SU-DHL-6 (cell line): ENCODE data around the gene BET1.

ENCODE experiments used
- H2AFZ ChIP-seq: fragments of 200-600 bp; sonication (generic); 2 replicates; pipeline ENCODE4 v1.6.1; 2014; ENCODE audit warnings: low read depth, mild to moderate bottlenecking, moderate library complexity, mixed read lengths, antibody characterized with exemption, low read length; ENCODE audit not compliant: severe bottlenecking
- H3F3A ChIP-seq: fragments of 200-600 bp; shearing (Covaris generic); 2 replicates; pipeline ENCODE4 v1.6.0; 2016; ENCODE audit warnings: antibody characterized with exemption, mild to moderate bottlenecking; ENCODE audit not compliant: insufficient read depth
- H3K27ac ChIP-seq: fragments of 200-600 bp; sonication (generic); 2 replicates; pipeline ENCODE4 v1.5.1; 2016; ENCODE audit warnings: low read depth, mild to moderate bottlenecking, low read length, moderate library complexity, mixed read lengths
- H3K27me3 ChIP-seq: fragments of 200-600 bp; sonication (generic), shearing (Covaris generic); 2 replicates; pipeline ENCODE4 v1.6.0; 2014; ENCODE audit warnings: mild to moderate bottlenecking, low read length
- H3K36me3 ChIP-seq: fragments of 200-600 bp; sonication (generic); 2 replicates; pipeline ENCODE4 v1.6.1; 2014; ENCODE audit warnings: mild to moderate bottlenecking, low read length, mixed read lengths
- H3K4me2 ChIP-seq: fragments of 300-600, 200-600 bp; shearing (Covaris generic), sonication (generic); 2 replicates; pipeline ENCODE4 v1.6.0; 2014; ENCODE audit warnings: low read length, low read depth, mild to moderate bottlenecking; ENCODE audit not compliant: poor library complexity, severe bottlenecking
- H3K4me3 ChIP-seq: fragments of 200-600 bp; sonication (generic); 2 replicates; pipeline ENCODE4 v1.5.1; 2014; ENCODE audit warnings: antibody characterized with exemption, low read length, mild to moderate bottlenecking, mixed read lengths; ENCODE audit not compliant: insufficient read depth, poor library complexity, severe bottlenecking
- H3K79me2 ChIP-seq: fragments of 200-600 bp; sonication (generic); 2 replicates; pipeline ENCODE4 v1.6.1; 2014; ENCODE audit warnings: mild to moderate bottlenecking, low read length, moderate library complexity; ENCODE audit not compliant: insufficient read depth
- H3K9ac ChIP-seq: fragments of 200-600 bp; sonication (generic); 2 replicates; pipeline ENCODE4 v1.7.0; 2014; ENCODE audit warnings: mild to moderate bottlenecking, low read length
- H3K9me2 ChIP-seq: fragments of 200-600 bp; sonication (generic); replicated peaks from 2 replicates; pipeline ENCODE4 v1.6.1; 2014; ENCODE audit warnings: low read length; ENCODE audit not compliant: insufficient read depth
- H3K9me3 ChIP-seq: fragments of 200-600 bp; sonication (generic); 2 replicates; pipeline ENCODE4 v1.6.1; 2014; ENCODE audit warnings: low read length, mixed read lengths; ENCODE audit not compliant: insufficient read depth
- H4K20me1 ChIP-seq: fragments of 200-600 bp; sonication (generic); 2 replicates; pipeline ENCODE4 v1.6.1; 2014; ENCODE audit warnings: low read depth, mild to moderate bottlenecking, antibody characterized with exemption, low read length, moderate library complexity, mixed read lengths
- EZH2phosphoT487 ChIP-seq: fragments of 200-600 bp; sonication (generic), shearing (Covaris generic); conservative IDR thresholded peaks from 2 replicates; pipeline ENCODE4 v1.6.1; 2018; ENCODE audit warnings: mild to moderate bottlenecking, antibody characterized with exemption, low read length, moderate library complexity, mixed read lengths
- TF ChIP-seq, protein P1 (sequence below): fragments of 200-600 bp; sonication (generic); IDR thresholded peaks from one replicate; pipeline ENCODE4 v1.5.1; 2017; ENCODE audit warnings: antibody characterized with exemption, mild to moderate bottlenecking, low read length, moderate library complexity; ENCODE audit not compliant: insufficient read depth, poor library complexity, severe bottlenecking

The BET1 gene

DNA sequence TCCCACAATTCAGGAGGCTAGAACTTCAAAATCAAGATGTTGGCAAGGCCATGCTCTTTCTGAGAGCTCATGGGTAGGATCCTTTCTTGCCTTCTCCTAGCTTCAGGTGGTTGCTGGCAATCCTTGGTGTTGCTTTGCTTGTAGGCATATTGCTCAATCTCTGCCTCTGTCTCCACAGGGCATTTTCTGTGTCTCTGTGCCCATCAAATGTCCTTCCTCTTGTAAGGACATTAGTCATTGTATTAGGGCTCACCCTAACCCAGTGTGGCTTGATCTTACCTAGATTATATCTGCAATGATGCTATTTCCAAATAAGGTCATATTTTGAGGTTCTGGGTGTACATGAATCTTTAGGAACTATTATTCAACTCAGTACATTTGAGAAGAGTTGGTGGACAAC lies 20.1 kb downstream of the BET1 start:
- H2AFZ ChIP-seq = no peak overlapping the region
- no peaks in the 10 kb centered on the region for H4K20me1 ChIP-seq
- no peaks in the 10 kb centered on the region for H3K9me3 ChIP-seq
- no peaks in the 10 kb centered on the region for H3K79me2 ChIP-seq
- no peaks in the 10 kb centered on the region for H3K27me3 ChIP-seq
- no peak overlapping the region for H3K27ac ChIP-seq
- H3K9me2 ChIP-seq = no peaks in the 10 kb centered on the region
- H3K4me2 ChIP-seq = no peak overlapping the region
- TF ChIP-seq, protein P1, sequence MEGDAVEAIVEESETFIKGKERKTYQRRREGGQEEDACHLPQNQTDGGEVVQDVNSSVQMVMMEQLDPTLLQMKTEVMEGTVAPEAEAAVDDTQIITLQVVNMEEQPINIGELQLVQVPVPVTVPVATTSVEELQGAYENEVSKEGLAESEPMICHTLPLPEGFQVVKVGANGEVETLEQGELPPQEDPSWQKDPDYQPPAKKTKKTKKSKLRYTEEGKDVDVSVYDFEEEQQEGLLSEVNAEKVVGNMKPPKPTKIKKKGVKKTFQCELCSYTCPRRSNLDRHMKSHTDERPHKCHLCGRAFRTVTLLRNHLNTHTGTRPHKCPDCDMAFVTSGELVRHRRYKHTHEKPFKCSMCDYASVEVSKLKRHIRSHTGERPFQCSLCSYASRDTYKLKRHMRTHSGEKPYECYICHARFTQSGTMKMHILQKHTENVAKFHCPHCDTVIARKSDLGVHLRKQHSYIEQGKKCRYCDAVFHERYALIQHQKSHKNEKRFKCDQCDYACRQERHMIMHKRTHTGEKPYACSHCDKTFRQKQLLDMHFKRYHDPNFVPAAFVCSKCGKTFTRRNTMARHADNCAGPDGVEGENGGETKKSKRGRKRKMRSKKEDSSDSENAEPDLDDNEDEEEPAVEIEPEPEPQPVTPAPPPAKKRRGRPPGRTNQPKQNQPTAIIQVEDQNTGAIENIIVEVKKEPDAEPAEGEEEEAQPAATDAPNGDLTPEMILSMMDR = no peak
- TF ChIP-seq EZH2phosphoT487 = no peak
- H3K9ac ChIP-seq = no peak overlapping the region
- H3K4me3 ChIP-seq = no peak overlapping the region
- H3K36me3 ChIP-seq = no peaks in the 10 kb centered on the region
- no peaks in the 10 kb centered on the region for H3F3A ChIP-seq

DNA sequence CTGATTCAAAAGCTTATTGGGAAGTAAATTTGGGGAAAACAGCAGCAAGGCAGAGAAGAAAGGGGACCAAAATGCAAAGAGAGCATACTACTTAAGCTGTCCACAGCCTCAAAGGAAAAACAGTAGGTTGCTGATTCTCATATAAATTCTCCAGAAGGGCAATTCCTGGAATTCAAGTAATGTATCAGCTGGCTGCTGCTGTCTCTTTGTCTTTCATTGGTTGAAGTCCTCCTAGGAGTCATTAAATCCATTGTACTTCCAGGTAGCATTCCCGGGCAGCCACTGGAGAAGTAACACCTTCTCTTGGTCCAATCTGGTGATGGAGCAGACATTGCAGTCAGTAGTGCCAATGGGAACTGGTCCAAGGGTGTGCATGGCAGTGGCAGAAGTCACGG lies 22.7 kb downstream of the BET1 start:
- H3K27me3 ChIP-seq = no peaks in the 10 kb centered on the region
- no peak overlapping the region for H3K9ac ChIP-seq
- no peak overlapping the region for H3K4me3 ChIP-seq
- no peaks in the 10 kb centered on the region for H3K79me2 ChIP-seq
- no peaks in the 10 kb centered on the region for H3K9me2 ChIP-seq
- H4K20me1 ChIP-seq = no peaks in the 10 kb centered on the region
- no peaks in the 10 kb centered on the region for H3K36me3 ChIP-seq
- no peak overlapping the region for H3K27ac ChIP-seq
- no peak overlapping the region for H3K4me2 ChIP-seq
- H3F3A ChIP-seq = no peaks in the 10 kb centered on the region
- no peaks in the 10 kb centered on the region for H3K9me3 ChIP-seq
- TF ChIP-seq EZH2phosphoT487 = no peak
- TF ChIP-seq, protein P1 = no peak
- no peak overlapping the region for H2AFZ ChIP-seq

DNA sequence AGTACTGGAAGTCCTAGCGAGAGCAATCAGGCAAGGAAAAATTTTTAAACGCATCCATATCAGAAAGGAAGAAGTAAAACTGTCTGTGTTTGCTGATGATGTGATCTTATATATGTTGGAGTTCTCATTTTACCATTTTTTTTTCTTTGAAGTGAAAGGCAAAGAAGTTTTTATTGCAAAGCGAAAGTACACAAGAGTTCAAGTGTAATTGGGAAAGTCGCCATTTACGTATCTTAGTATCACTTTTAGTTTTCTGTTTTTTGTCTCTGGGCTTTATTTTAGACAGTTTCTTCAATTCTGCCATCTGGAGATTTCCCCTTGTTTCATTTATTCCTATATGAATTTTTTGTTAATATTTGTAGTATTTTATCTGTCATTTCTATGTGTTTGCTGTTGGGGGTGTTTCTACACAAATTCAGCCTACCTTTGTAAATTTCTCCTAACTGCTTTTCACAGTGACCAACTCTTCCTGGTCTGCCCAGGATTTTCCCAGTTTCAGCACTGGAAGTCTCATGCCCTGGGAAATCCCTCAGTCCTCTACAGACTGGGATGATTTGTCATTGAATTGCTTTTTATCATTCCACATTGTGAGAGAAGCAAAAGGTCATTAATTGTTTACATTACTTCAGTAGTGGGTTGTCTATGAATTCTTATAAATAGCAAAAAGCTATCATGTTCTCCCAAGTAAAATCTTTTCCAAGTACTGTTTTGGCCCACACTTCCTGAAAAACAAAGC lies 23.2 kb downstream of the BET1 start:
- Histone ChIP-seq H2AFZ (no peak overlapping the region), H3K27ac (no peak overlapping the region), H3K9me2 (no peaks in the 10 kb centered on the region), H3K36me3 (no peaks in the 10 kb centered on the region), H3F3A (no peaks in the 10 kb centered on the region), H3K9ac (no peak overlapping the region), H3K27me3 (no peaks in the 10 kb centered on the region), H3K4me2 (no peak overlapping the region), H4K20me1 (no peaks in the 10 kb centered on the region), H3K79me2 (no peaks in the 10 kb centered on the region), H3K4me3 (no peak overlapping the region), H3K9me3 (no peaks in the 10 kb centered on the region)
- no peak for TF ChIP-seq EZH2phosphoT487
- TF ChIP-seq, protein P1 = no peak
